ENCODE results near the gene PSEN2. TPM values are rescaled to one million over a fixed set of nuclear protein-coding genes. Genes with fewer than 3 reads are reported as not detected.

PSEN2 gene
- total RNA-seq, 1 donor from 2014 or later = 16.6 TPM

DNA sequence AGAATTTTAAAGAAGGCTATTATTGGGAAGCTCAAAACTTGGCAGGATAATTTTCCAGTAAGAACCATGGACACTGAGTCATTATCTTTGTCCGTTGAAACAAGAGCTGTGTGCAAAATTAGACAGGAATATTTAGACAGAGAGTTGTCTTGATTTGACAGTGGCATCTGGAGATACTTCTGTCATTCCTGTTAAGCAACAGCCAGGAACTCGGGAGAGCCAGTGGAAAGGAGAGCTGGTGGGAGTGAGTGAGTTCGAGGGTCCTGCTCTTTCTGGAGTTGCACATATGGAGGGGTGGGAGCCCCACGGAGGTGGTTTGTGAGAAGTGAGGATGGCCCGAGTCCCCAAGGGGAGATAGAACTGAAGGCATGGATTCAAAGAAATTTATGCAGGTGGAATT, 72.7 kb downstream of the PSEN2 start:
- no peak for DNase-seq
- Histone ChIP-seq H3K4me1 (peaks cover 90% of the 10 kb centered on the region), H3K27ac (replicated peaks) (peak overlapping the region; percentile 93), H3K4me3 (peak overlapping the region; percentile 99), H3K27me3 (ENCODE audit: low read depth) (no peaks in the 10 kb centered on the region), H3K9me3 (replicated peaks) (peaks cover 6% of the 10 kb centered on the region), H3K36me3 (peaks cover 3% of the 10 kb centered on the region)
- TF ChIP-seq, protein P1, sequence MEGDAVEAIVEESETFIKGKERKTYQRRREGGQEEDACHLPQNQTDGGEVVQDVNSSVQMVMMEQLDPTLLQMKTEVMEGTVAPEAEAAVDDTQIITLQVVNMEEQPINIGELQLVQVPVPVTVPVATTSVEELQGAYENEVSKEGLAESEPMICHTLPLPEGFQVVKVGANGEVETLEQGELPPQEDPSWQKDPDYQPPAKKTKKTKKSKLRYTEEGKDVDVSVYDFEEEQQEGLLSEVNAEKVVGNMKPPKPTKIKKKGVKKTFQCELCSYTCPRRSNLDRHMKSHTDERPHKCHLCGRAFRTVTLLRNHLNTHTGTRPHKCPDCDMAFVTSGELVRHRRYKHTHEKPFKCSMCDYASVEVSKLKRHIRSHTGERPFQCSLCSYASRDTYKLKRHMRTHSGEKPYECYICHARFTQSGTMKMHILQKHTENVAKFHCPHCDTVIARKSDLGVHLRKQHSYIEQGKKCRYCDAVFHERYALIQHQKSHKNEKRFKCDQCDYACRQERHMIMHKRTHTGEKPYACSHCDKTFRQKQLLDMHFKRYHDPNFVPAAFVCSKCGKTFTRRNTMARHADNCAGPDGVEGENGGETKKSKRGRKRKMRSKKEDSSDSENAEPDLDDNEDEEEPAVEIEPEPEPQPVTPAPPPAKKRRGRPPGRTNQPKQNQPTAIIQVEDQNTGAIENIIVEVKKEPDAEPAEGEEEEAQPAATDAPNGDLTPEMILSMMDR (IDR thresholded peaks at IDR 0.05; ENCODE audit: borderline replicate concordance) = no peak
- intact Hi-C loops (cut with micrococcal nuclease) = no loop called here

DNA sequence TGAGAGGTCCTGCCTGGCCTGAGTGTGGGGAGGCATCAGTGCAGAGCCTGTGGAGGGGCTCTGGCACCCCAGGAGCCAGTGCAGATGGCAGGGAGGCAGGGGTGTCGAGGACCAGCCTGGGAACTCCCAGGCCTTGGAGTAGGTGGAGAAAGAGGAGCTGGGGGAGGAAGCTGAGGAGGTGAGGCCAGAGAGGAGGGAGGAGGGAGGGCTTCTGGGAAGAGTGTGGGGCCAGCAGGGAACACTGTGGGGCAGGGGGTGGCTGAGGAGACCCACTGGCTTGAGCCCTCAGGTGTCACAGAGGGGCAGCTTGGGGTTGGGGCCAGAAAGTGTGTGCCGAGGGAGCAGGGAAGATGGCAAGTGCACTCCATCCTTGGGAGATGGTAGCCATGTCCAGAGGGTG, 73.5 kb downstream of the PSEN2 start:
- H3K36me3 ChIP-seq = peaks cover 9% of the 10 kb centered on the region
- intact Hi-C loops (cut with micrococcal nuclease) = no loop called here
- H3K27me3 ChIP-seq (ENCODE audit: low read depth) = no peaks in the 10 kb centered on the region
- TF ChIP-seq, protein P1 (IDR thresholded peaks at IDR 0.05; ENCODE audit: borderline replicate concordance) = no peak
- no peak for DNase-seq
- peaks cover 8% of the 10 kb centered on the region for H3K9me3 ChIP-seq (replicated peaks)
- peak overlapping the region; percentile 99 for H3K4me3 ChIP-seq
- peaks cover 87% of the 10 kb centered on the region for H3K4me1 ChIP-seq
- H3K27ac ChIP-seq (replicated peaks) = peak overlapping the region; percentile 93

DNA sequence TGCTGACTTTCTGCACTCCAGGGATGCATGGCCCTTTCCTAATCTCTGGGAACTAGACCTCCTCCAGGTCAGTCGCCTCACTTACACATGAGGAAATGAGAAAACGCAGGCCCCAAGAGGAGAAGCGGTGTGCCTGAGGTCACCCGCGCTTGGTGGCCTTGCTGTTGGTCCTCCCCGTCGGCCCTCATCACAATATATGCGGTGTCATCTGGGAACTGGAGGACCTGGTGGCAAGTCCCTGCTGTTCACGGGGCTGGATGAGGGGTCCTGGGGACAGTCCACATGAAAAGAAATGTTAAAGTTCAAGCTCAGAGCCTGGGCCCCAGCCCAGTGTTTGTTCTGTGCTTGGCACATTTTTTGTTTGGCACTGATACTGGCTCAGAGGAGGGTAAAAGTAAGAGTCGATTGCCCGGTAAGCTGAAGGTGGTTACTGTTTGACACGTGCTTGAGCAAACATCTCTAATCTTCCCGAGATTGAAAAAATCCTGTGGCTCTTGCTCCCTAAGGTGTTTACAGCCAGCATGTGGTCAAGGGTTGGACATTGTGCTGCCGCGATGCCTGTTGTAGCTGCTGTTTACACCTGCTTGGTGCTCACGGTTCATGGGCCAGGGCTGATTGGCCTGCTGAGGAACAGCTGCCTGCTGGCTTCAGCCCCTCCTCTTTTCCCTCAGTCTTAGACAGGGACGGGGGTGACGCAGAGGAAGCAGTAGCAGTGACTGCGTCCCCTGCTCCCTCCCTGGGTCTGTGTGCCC, 74.9 kb downstream of the PSEN2 start:
- intact Hi-C loops (cut with micrococcal nuclease) = no loop called here

More for the DNA sequence above, 74.9 kb downstream of the PSEN2 start:
- DNase-seq = no peak
- TF ChIP-seq, protein P1 (IDR thresholded peaks at IDR 0.05; ENCODE audit: borderline replicate concordance) = no peak
- peaks cover 8% of the 10 kb centered on the region for H3K9me3 ChIP-seq (replicated peaks)
- peaks cover 84% of the 10 kb centered on the region for H3K4me1 ChIP-seq
- H3K36me3 ChIP-seq = peaks cover 9% of the 10 kb centered on the region
- no peaks in the 10 kb centered on the region for H3K27me3 ChIP-seq (ENCODE audit: low read depth)
- H3K27ac ChIP-seq (replicated peaks) = peak overlapping the region; percentile 93
- H3K4me3 ChIP-seq = peak overlapping the region; percentile 99

Other genes with a start within 250 kb of the PSEN2 start
- gene ITPKB, start 131.3 kb upstream of the PSEN2 start, total RNA-seq = 15.7 TPM
- 357 TPM for gene COQ8A, start 69.7 kb downstream of the PSEN2 start, total RNA-seq